Activated B cell treated with CpG ODN at 0.5 μM for 24 hours (primary cell): ENCODE measurements around the gene CRB3. TPM values are rescaled to one million over a fixed set of nuclear protein-coding genes. Genes with fewer than 3 reads are reported as not detected.

Source experiments
- ATAC-seq: fragments of 200-7000 bp; cut with Tn5 transposase; one replicate; pipeline ENCODE4 v1.10.0; 2021; ENCODE audit warnings: low read depth, mild to moderate bottlenecking, moderate library complexity
- CTCF ChIA-PET: fragments of 350-600 bp; sonication (Branson Sonifier 250); formaldehyde crosslinking; loops from one replicate; lab custom pipeline; 2021; ENCODE audit warnings: antibody characterized with exemption; lab: Charles Lee
- POLR2A ChIA-PET: fragments of 350-600 bp; sonication (Branson Sonifier 250); formaldehyde crosslinking; loops from one replicate; lab custom pipeline; 2021; ENCODE audit warnings: antibody characterized with exemption; lab: Charles Lee
- DNase-seq: peaks from one replicate; pipeline ENCODE4 v3.0.0; 2022
- H3K27ac Mint-ChIP-seq: one replicate; pipeline ENCODE4 v1.8.0; 2020; ENCODE audit warnings: mixed read lengths
- H3K27me3 Mint-ChIP-seq: one replicate; pipeline ENCODE4 v1.8.0; 2021; ENCODE audit warnings: mixed read lengths
- H3K36me3 Mint-ChIP-seq: one replicate; pipeline ENCODE4 v1.8.0; 2021; ENCODE audit warnings: low read depth, mixed read lengths
- H3K4me1 Mint-ChIP-seq: one replicate; pipeline ENCODE4 v1.8.0; 2021; ENCODE audit warnings: mixed read lengths
- H3K4me3 Mint-ChIP-seq: one replicate; pipeline ENCODE4 v1.8.0; 2020; ENCODE audit warnings: mild to moderate bottlenecking, mixed read lengths
- H3K9me3 Mint-ChIP-seq: one replicate; pipeline ENCODE4 v1.8.0; 2020; ENCODE audit warnings: mixed read lengths
- CTCF ChIP-seq: fragments of 200-600 bp; IDR thresholded peaks from one replicate; pipeline ENCODE4 v1.8.0; 2022; ENCODE audit warnings: antibody characterized with exemption, mild to moderate bottlenecking
- intact Hi-C: fragments of 100-400 bp; cut with micrococcal nuclease; formaldehyde crosslinking; loops from one replicate; pipeline ENCODE4 v1.15.1; 2024
- total RNA-seq: library from RNA; stranded (reverse); gene quantifications from 2 replicates; pipeline ENCODE4 v1.2.3, GENCODE V29; 2022

The CRB3 gene
- total RNA-seq, 1 donor from 2014 or later: 8.4 TPM

- CTCF ChIA-PET: no interaction called here
- no peak for ATAC-seq
- Mint-ChIP-seq H3K4me3 (no peak overlapping the region), H3K4me1 (peaks cover 8% of the 10 kb centered on the region), H3K9me3 (no peaks in the 10 kb centered on the region), H3K27me3 (no peaks in the 10 kb centered on the region), H3K36me3 (no peaks in the 10 kb centered on the region), H3K27ac (no peak overlapping the region)
- intact Hi-C loops: no loop called here
- POLR2A ChIA-PET: no interaction called here
- no peak for TF ChIP-seq CTCF
- DNase-seq: no peak
These were observed 45.3 kb downstream of the CRB3 start for GRCh38 chr19:6509118-6509971.

GRCh38 chr19:6510618-6511017 lies 46.5 kb downstream of the CRB3 start:
- POLR2A ChIA-PET: no interaction called here
- CTCF ChIA-PET: no interaction called here
- no peak for DNase-seq
- Mint-ChIP-seq H3K4me3 (no peak overlapping the region), H3K9me3 (no peaks in the 10 kb centered on the region), H3K4me1 (no peaks in the 10 kb centered on the region), H3K27me3 (no peaks in the 10 kb centered on the region), H3K27ac (no peak overlapping the region), H3K36me3 (no peaks in the 10 kb centered on the region)
- ATAC-seq: no peak
- TF ChIP-seq CTCF: no peak
- intact Hi-C loops: no loop called here

- no peaks in the 10 kb centered on the region for H3K27me3 Mint-ChIP-seq
- CTCF ChIA-PET: interaction anchor here (0.5 to 3.2 kb wide), 2 partner anchors 349 to 455 kb away, joined by 3 to 52 read pairs; no protein-coding TSS in a partner anchor
- ATAC-seq: no peak
- H3K36me3 Mint-ChIP-seq: peaks cover 2% of the 10 kb centered on the region
- no peak for TF ChIP-seq CTCF
- intact Hi-C loops: no loop called here
- H3K4me3 Mint-ChIP-seq: no peak overlapping the region
- H3K4me1 Mint-ChIP-seq: peaks cover 27% of the 10 kb centered on the region
- POLR2A ChIA-PET: no interaction called here
- H3K27ac Mint-ChIP-seq: no peak overlapping the region
- no peak for DNase-seq
- no peaks in the 10 kb centered on the region for H3K9me3 Mint-ChIP-seq
These were observed 50.0 kb downstream of the CRB3 start for GRCh38 chr19:6514089-6514488.

- ATAC-seq: no peak
- Mint-ChIP-seq H3K27ac (peak overlapping the region; percentile 42), H3K4me3 (peak overlapping the region; percentile 32), H3K4me1 (peaks cover 37% of the 10 kb centered on the region), H3K9me3 (no peaks in the 10 kb centered on the region), H3K36me3 (peaks cover 2% of the 10 kb centered on the region), H3K27me3 (no peaks in the 10 kb centered on the region)
- intact Hi-C loops: loop anchor here (5.0 kb wide), 2 partner anchors 37 to 298 kb away; no protein-coding TSS in a partner anchor
- CTCF ChIA-PET: interaction anchor here (0.5 to 3.4 kb wide), 3 partner anchors 221 to 454 kb away, joined by 3 to 52 read pairs (median 31); no protein-coding TSS in a partner anchor
- no peak for DNase-seq
- POLR2A ChIA-PET: no interaction called here
- TF ChIP-seq CTCF: no peak
These were observed 51.0 kb downstream of the CRB3 start for GRCh38 chr19:6514926-6515544.
